Activated CD4-positive, alpha-beta T cell treated with anti-CD3 and anti-CD28 coated beads, Interleukin-2, amount 10 ng/mL, durations not matched to agents 7 days and 5 days (primary cell): Measurements from ENCODE around the gene CMIP. TPM values are rescaled to one million over a fixed set of nuclear protein-coding genes. Genes with fewer than 3 reads are reported as not detected.

ENCODE experiments used
- CTCF ChIA-PET: fragments of 350-600 bp; sonication (Branson Sonifier 250); formaldehyde crosslinking; loops from one replicate; lab custom pipeline; 2021; ENCODE audit warnings: antibody characterized with exemption; lab: Charles Lee
- POLR2A ChIA-PET: fragments of 350-600 bp; sonication (Branson Sonifier 250); formaldehyde crosslinking; loops from one replicate; lab custom pipeline; 2021; ENCODE audit warnings: antibody characterized with exemption; lab: Charles Lee
- DNase-seq: peaks from one replicate; pipeline ENCODE4 v3.0.0-alpha.2; 2020
- H3K27ac Mint-ChIP-seq: one replicate; pipeline ENCODE4 v1.8.0; 2021; ENCODE audit warnings: mild to moderate bottlenecking, moderate library complexity, mixed read lengths
- H3K27me3 Mint-ChIP-seq: one replicate; pipeline ENCODE4 v1.8.0; 2021; ENCODE audit warnings: mixed read lengths
- H3K36me3 Mint-ChIP-seq: one replicate; pipeline ENCODE4 v1.8.0; 2021; ENCODE audit warnings: low read depth, mixed read lengths
- H3K4me1 Mint-ChIP-seq: one replicate; pipeline ENCODE4 v1.8.0; 2021; ENCODE audit warnings: mixed read lengths
- H3K4me3 Mint-ChIP-seq: one replicate; pipeline ENCODE4 v1.8.0; 2021; ENCODE audit warnings: mild to moderate bottlenecking, moderate library complexity, mixed read lengths
- H3K9me3 Mint-ChIP-seq: one replicate; pipeline ENCODE4 v1.8.0; 2021; ENCODE audit warnings: mixed read lengths
- total RNA-seq, 2 experiments: library from RNA; stranded (reverse); gene quantifications; one replicate each; pipeline ENCODE4 v1.2.3, GENCODE V29; 2021

Gene CMIP
- total RNA-seq, 2 experiments from 2014 or later: 44.7 to 46.8 TPM

DNA sequence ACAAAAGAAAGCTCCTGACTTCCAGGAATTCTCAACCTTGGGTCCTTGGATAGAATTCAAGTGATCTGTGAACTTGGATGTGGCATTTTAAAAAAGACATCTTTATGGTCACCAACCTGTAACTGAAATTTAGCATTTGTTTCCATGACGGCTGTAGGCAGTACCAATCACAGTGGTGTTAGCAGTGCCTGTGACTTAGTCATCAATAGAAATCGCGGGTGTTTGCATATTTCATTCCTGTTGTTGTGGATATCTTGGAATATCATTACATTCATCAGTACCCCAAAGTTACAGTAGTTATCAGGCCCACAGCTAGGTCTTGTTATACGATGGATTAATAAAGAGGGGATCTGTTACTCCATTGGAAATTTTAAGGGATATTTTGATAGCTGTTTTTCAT is 81.6 kb downstream of the CMIP start:
- Mint-ChIP-seq H3K9me3 (peaks cover 4% of the 10 kb centered on the region), H3K27ac (no peak overlapping the region), H3K4me3 (no peak overlapping the region), H3K4me1 (peaks cover 66% of the 10 kb centered on the region), H3K36me3 (peaks cover 17% of the 10 kb centered on the region), H3K27me3 (no peaks in the 10 kb centered on the region)
- DNase-seq: no peak
- POLR2A ChIA-PET: no interaction called here
- CTCF ChIA-PET: interaction anchor here (0.6 to 1.2 kb wide), 2 partner anchors 9 to 20 kb away, joined by 3 to 4 read pairs; no protein-coding TSS in a partner anchor

DNA sequence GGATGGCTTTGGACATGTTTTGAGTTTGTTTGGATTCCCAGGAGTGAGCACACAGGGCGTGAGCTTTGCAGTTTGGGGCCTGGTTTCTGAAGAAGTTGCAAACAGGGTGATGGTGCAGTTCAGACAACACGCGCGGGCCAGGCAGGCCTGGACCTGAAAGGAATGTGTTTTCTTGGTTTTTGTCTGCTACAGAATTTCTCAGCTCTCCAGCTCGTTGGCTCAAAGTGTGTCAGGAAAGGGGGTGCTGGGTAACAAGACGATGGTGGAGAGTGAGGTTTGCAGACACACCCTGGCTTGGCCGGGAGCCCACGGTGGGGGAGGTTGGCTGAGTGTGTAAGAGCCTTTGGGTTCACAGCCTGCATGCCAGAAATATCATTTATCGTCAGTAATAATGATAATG is 82.3 kb downstream of the CMIP start:
- Mint-ChIP-seq H3K27me3 (no peaks in the 10 kb centered on the region), H3K4me1 (peaks cover 58% of the 10 kb centered on the region), H3K9me3 (peaks cover 4% of the 10 kb centered on the region), H3K36me3 (peaks cover 17% of the 10 kb centered on the region), H3K4me3 (no peak overlapping the region), H3K27ac (no peak overlapping the region)
- CTCF ChIA-PET: interaction anchor here (0.6 to 1.2 kb wide), 2 partner anchors 8 to 59 kb away, joined by 3 to 4 read pairs; no protein-coding TSS in a partner anchor
- POLR2A ChIA-PET: no interaction called here
- no peak for DNase-seq

DNA sequence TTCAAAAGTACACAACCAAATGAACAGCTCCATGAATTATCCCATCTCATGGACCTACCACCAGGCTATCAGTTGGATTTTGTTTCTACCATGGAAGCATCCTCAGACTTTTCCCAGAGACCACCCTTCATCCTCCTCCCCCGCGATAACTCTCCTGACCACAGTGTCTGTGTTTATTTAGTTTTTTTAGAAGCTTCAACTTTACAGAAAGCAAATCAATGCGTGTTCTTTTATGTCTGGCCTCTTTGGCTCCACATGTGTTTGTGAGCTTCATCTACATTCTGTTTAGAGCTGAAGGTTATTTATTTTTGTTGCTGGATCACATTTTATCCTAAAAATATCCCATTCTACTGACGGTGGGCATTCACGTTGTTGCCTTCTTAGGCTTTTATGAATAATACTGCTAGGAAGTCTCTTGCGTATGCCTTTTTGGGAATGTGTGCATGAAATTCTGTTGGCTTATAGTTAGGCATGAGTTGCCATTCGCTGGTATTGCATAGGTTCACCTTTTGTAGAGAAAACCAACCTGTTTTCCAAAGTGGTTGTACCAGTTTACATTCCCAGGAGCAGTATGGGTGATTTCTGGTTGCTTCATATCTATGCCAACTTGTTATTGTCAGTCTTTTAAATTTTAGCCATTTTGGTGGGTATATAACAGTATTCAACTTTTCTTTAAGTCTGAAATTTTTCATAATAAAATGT is 83.0 kb downstream of the CMIP start:
- ChIA-PET CTCF (interaction anchor here (0.6 to 0.7 kb wide), 2 partner anchors 52 to 60 kb away, joined by 3 read pairs; no protein-coding TSS in a partner anchor), POLR2A (interaction anchor here (0.5 kb wide), 1 partner anchor 54 kb away, joined by 4 read pairs; no protein-coding TSS in a partner anchor)
- H3K27me3 Mint-ChIP-seq: no peaks in the 10 kb centered on the region
- H3K9me3 Mint-ChIP-seq: peaks cover 4% of the 10 kb centered on the region
- H3K36me3 Mint-ChIP-seq: peaks cover 17% of the 10 kb centered on the region
- no peak overlapping the region for H3K27ac Mint-ChIP-seq
- H3K4me1 Mint-ChIP-seq: peaks cover 51% of the 10 kb centered on the region
- H3K4me3 Mint-ChIP-seq: no peak overlapping the region
- no peak for DNase-seq

GRCh38 chr16:81528256-81528655 is 83.6 kb downstream of the CMIP start:
- Mint-ChIP-seq H3K27ac (no peak overlapping the region), H3K36me3 (peaks cover 15% of the 10 kb centered on the region), H3K4me1 (peaks cover 46% of the 10 kb centered on the region), H3K9me3 (peaks cover 4% of the 10 kb centered on the region), H3K4me3 (no peak overlapping the region), H3K27me3 (no peaks in the 10 kb centered on the region)
- DNase-seq: no peak
- CTCF ChIA-PET: interaction anchor here (0.7 to 1.2 kb wide), 5 partner anchors 9 to 51 kb away, joined by 3 to 4 read pairs (median 3); no protein-coding TSS in a partner anchor
- POLR2A ChIA-PET: no interaction called here

DNA sequence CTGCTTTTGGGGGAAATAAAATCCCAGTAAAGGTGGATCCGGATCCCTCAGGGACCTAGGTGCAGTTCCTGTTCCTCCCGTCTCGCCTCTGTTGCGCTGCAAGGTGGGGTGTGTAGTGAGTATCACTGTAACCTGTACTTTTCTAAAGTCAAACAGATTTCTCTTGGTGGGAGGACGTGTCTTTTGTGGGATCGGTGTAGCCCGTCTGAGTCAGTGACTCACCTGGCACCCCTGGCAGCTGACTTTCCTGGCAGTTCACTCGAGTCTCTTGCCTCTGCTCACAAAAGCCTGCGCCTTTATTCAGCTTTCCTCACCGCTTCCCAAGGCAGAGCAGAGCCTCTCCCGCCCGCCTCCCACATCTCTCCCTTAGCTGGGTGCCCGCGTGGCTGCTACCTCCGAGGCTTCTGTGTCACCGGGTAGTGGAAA is 85.7 kb downstream of the CMIP start:
- no peak for DNase-seq
- ChIA-PET CTCF (no interaction called here), POLR2A (no interaction called here)
- Mint-ChIP-seq H3K36me3 (peaks cover 12% of the 10 kb centered on the region), H3K9me3 (peaks cover 4% of the 10 kb centered on the region), H3K4me3 (no peak overlapping the region), H3K4me1 (peaks cover 32% of the 10 kb centered on the region), H3K27me3 (no peaks in the 10 kb centered on the region), H3K27ac (no peak overlapping the region)

- Mint-ChIP-seq H3K4me3 (no peak overlapping the region), H3K4me1 (peaks cover 28% of the 10 kb centered on the region), H3K9me3 (peaks cover 4% of the 10 kb centered on the region), H3K27me3 (no peaks in the 10 kb centered on the region), H3K27ac (no peak overlapping the region), H3K36me3 (peaks cover 9% of the 10 kb centered on the region)
- ChIA-PET CTCF (no interaction called here), POLR2A (no interaction called here)
- no peak for DNase-seq
Measured at GRCh38 chr16:81530814-81531213, 86.2 kb downstream of the CMIP start.

- ChIA-PET CTCF (interaction anchor here (0.7 kb wide), 1 partner anchor 10 kb away, joined by 3 read pairs; no protein-coding TSS in a partner anchor), POLR2A (no interaction called here)
- Mint-ChIP-seq H3K4me3 (no peak overlapping the region), H3K27ac (no peak overlapping the region), H3K27me3 (no peaks in the 10 kb centered on the region), H3K4me1 (peaks cover 22% of the 10 kb centered on the region), H3K36me3 (peaks cover 9% of the 10 kb centered on the region), H3K9me3 (peaks cover 4% of the 10 kb centered on the region)
- no peak for DNase-seq
Measured at GRCh38 chr16:81531419-81531821, 86.8 kb downstream of the CMIP start.

DNA sequence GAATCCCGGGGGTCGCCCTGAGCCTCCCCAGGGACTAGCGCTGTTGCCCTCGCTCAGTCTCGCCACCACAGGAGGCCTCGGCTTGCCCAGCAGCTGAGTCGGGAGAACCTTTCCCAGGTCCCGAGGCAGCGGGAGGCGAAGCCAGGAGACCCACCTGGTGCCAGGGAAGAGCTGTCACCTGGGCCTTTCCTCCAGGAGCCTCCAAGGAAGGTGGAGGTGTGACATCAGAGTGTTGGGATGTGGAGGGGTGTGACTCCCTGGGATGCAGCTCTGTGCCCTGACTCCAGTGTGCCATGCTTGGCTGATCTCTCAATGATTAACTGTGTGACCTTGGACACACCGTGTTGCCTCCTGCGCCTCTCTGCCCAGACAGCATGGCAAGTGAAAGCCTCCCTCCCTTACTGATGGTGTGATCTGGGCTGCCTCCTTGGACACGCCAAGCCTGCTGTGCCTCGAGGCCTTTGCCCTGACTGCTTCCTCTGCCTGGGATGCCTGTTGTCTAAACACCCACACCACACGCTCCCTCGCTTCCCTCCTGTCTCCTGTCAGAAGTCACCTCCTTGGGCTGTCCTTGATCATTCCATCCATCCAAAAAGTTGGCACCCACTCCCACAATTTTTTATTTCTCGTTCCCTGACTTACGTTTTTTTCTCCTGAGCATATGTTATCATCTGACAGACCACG is 88.0 kb downstream of the CMIP start:
- H3K4me1 Mint-ChIP-seq: peaks cover 11% of the 10 kb centered on the region
- peaks cover 1% of the 10 kb centered on the region for H3K36me3 Mint-ChIP-seq
- DNase-seq: no peak
- no peaks in the 10 kb centered on the region for H3K27me3 Mint-ChIP-seq
- CTCF ChIA-PET: interaction anchor here (0.7 kb wide), 1 partner anchor 9 kb away, joined by 3 read pairs; no protein-coding TSS in a partner anchor
- POLR2A ChIA-PET: no interaction called here
- H3K27ac Mint-ChIP-seq: no peak overlapping the region
- H3K9me3 Mint-ChIP-seq: peaks cover under 1% of the 10 kb centered on the region
- no peak overlapping the region for H3K4me3 Mint-ChIP-seq

DNA sequence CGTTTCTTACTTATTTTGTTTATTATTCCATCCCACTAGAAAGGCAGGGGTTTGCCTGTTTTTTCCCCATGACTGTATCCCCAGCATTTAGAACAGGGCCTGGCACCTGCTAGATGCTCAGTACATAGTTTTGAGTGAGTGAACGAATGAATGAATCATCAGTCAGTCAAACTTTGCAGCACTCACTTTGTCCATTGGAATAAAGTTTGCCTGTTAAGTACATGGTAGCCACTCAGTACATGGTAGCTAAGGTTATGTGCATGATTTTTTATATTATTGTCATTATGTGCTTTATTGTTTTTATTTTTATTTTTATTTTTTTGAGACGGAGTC is 88.5 kb downstream of the CMIP start:
- DNase-seq: no peak
- Mint-ChIP-seq H3K36me3 (no peaks in the 10 kb centered on the region), H3K4me3 (no peak overlapping the region), H3K27ac (no peak overlapping the region), H3K27me3 (no peaks in the 10 kb centered on the region), H3K9me3 (no peaks in the 10 kb centered on the region), H3K4me1 (peaks cover 9% of the 10 kb centered on the region)
- ChIA-PET CTCF (interaction anchor here (0.7 kb wide), 1 partner anchor 34 kb away, joined by 3 read pairs; no protein-coding TSS in a partner anchor), POLR2A (no interaction called here)

- no peaks in the 10 kb centered on the region for H3K27me3 Mint-ChIP-seq
- no peaks in the 10 kb centered on the region for H3K36me3 Mint-ChIP-seq
- no peak overlapping the region for H3K27ac Mint-ChIP-seq
- no peaks in the 10 kb centered on the region for H3K4me1 Mint-ChIP-seq
- no peak overlapping the region for H3K4me3 Mint-ChIP-seq
- ChIA-PET POLR2A (no interaction called here), CTCF (interaction anchor here (1.0 kb wide), 1 partner anchor 9 kb away, joined by 4 read pairs; no protein-coding TSS in a partner anchor)
- no peak for DNase-seq
- no peaks in the 10 kb centered on the region for H3K9me3 Mint-ChIP-seq
Measured at GRCh38 chr16:81535679-81536360, 91.2 kb downstream of the CMIP start.

DNA sequence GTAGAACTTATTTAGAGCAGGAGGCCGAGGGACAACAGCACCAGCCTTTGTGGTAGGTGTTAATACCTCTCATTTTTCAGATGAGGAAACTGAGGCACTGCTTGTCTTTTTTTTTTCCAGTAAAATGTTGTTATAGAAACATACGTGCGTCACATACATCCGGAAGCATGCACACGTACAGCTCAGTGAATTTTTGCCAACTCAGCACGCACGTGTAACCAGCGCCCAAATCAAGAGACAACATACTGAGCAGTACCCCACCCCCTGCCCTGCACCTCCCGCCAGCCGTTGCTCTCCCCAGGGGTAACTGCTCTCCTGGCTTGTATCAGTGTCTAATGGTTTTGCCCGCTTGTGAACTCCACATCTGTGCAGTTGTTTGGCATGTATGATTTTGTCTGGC is 92.0 kb downstream of the CMIP start:
- Mint-ChIP-seq H3K4me1 (no peaks in the 10 kb centered on the region), H3K27ac (no peak overlapping the region), H3K36me3 (no peaks in the 10 kb centered on the region), H3K9me3 (no peaks in the 10 kb centered on the region), H3K27me3 (no peaks in the 10 kb centered on the region), H3K4me3 (no peak overlapping the region)
- no peak for DNase-seq
- POLR2A ChIA-PET: no interaction called here
- CTCF ChIA-PET: no interaction called here

- no peak overlapping the region for H3K27ac Mint-ChIP-seq
- no peak for DNase-seq
- POLR2A ChIA-PET: no interaction called here
- no peaks in the 10 kb centered on the region for H3K4me1 Mint-ChIP-seq
- H3K27me3 Mint-ChIP-seq: no peaks in the 10 kb centered on the region
- no peaks in the 10 kb centered on the region for H3K36me3 Mint-ChIP-seq
- CTCF ChIA-PET: no interaction called here
- H3K4me3 Mint-ChIP-seq: no peak overlapping the region
- H3K9me3 Mint-ChIP-seq: no peaks in the 10 kb centered on the region
Measured at GRCh38 chr16:81537721-81538561, 93.3 kb downstream of the CMIP start.
